H1 (cell line): ENCODE results near the gene DNAAF5. TPM values are rescaled to one million over a fixed set of nuclear protein-coding genes. Genes with fewer than 3 reads are reported as not detected.

Experiments
- polyA plus RNA-seq, 7 experiments: library from polyadenylated mRNA; depleted of rRNA in 3 of 7; stranded (reverse) in 5 of 7; unstranded in 2 of 7; fragments of >200 nt in 5 of 7; fragments of 200-250 nt in 2 of 7; gene quantifications; 1 replicate in 5 of 7; 2 replicates in 1 of 7; 4 replicates in 1 of 7; pipeline versions ENCODE4 v1.2.1 to v1.2.3, GENCODE V29; 2011 to 2013; ENCODE audit warnings: missing spikeins in 2 of 7, mixed read lengths in 2 of 7
- total RNA-seq: library from RNA; stranded (reverse); fragmentation: NEBNext Ultra II Directional; extraction: Animal tissue kit (Norgen Biotek cat#: 25700); gene quantifications from 2 replicates; pipeline ENCODE4 v1.2.1, GENCODE V29; 2021
- TF ChIP-seq, protein P1 (sequence below): fragments of 300-600 bp; sonication (generic); IDR thresholded peaks from 2 replicates; pipeline ENCODE4 v1.7.1; 2012; ENCODE audit warnings: low read length, moderate library complexity, mild to moderate bottlenecking, inconsistent platforms; ENCODE audit not compliant: insufficient replicate concordance

DNAAF5 gene
- total and polyA plus RNA-seq, 2 of the 8 experiments (the other 6 are each of a cell fraction or from before 2014, with no cell fraction given): 55.1 to 95.9 TPM

DNA sequence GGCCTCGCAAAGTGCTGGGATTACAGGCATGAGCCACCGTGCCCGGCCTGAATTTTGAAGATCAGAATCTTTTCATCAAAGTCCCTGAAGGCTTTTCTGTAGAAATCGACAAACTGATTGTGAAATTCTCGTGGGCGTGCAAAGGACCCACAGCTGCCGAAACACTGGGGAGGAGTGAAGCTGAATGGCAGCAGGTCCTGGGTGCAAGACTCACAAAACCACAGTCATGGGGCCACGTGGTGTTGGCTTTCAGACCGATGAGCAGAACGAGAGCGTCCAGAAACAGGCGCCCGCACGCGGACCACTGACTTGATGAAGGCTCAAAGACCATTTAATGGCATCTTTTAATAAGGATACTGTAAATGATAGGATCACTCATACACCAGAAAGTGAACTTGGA lies 25.3 kb downstream of the DNAAF5 start (continued):
- TF ChIP-seq, protein P1, sequence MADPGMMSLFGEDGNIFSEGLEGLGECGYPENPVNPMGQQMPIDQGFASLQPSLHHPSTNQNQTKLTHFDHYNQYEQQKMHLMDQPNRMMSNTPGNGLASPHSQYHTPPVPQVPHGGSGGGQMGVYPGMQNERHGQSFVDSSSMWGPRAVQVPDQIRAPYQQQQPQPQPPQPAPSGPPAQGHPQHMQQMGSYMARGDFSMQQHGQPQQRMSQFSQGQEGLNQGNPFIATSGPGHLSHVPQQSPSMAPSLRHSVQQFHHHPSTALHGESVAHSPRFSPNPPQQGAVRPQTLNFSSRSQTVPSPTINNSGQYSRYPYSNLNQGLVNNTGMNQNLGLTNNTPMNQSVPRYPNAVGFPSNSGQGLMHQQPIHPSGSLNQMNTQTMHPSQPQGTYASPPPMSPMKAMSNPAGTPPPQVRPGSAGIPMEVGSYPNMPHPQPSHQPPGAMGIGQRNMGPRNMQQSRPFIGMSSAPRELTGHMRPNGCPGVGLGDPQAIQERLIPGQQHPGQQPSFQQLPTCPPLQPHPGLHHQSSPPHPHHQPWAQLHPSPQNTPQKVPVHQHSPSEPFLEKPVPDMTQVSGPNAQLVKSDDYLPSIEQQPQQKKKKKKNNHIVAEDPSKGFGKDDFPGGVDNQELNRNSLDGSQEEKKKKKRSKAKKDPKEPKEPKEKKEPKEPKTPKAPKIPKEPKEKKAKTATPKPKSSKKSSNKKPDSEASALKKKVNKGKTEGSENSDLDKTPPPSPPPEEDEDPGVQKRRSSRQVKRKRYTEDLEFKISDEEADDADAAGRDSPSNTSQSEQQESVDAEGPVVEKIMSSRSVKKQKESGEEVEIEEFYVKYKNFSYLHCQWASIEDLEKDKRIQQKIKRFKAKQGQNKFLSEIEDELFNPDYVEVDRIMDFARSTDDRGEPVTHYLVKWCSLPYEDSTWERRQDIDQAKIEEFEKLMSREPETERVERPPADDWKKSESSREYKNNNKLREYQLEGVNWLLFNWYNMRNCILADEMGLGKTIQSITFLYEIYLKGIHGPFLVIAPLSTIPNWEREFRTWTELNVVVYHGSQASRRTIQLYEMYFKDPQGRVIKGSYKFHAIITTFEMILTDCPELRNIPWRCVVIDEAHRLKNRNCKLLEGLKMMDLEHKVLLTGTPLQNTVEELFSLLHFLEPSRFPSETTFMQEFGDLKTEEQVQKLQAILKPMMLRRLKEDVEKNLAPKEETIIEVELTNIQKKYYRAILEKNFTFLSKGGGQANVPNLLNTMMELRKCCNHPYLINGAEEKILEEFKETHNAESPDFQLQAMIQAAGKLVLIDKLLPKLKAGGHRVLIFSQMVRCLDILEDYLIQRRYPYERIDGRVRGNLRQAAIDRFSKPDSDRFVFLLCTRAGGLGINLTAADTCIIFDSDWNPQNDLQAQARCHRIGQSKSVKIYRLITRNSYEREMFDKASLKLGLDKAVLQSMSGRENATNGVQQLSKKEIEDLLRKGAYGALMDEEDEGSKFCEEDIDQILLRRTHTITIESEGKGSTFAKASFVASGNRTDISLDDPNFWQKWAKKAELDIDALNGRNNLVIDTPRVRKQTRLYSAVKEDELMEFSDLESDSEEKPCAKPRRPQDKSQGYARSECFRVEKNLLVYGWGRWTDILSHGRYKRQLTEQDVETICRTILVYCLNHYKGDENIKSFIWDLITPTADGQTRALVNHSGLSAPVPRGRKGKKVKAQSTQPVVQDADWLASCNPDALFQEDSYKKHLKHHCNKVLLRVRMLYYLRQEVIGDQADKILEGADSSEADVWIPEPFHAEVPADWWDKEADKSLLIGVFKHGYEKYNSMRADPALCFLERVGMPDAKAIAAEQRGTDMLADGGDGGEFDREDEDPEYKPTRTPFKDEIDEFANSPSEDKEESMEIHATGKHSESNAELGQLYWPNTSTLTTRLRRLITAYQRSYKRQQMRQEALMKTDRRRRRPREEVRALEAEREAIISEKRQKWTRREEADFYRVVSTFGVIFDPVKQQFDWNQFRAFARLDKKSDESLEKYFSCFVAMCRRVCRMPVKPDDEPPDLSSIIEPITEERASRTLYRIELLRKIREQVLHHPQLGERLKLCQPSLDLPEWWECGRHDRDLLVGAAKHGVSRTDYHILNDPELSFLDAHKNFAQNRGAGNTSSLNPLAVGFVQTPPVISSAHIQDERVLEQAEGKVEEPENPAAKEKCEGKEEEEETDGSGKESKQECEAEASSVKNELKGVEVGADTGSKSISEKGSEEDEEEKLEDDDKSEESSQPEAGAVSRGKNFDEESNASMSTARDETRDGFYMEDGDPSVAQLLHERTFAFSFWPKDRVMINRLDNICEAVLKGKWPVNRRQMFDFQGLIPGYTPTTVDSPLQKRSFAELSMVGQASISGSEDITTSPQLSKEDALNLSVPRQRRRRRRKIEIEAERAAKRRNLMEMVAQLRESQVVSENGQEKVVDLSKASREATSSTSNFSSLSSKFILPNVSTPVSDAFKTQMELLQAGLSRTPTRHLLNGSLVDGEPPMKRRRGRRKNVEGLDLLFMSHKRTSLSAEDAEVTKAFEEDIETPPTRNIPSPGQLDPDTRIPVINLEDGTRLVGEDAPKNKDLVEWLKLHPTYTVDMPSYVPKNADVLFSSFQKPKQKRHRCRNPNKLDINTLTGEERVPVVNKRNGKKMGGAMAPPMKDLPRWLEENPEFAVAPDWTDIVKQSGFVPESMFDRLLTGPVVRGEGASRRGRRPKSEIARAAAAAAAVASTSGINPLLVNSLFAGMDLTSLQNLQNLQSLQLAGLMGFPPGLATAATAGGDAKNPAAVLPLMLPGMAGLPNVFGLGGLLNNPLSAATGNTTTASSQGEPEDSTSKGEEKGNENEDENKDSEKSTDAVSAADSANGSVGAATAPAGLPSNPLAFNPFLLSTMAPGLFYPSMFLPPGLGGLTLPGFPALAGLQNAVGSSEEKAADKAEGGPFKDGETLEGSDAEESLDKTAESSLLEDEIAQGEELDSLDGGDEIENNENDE: no peak
